ENCODE data around the gene RAET1G. TPM values are rescaled to one million over a fixed set of nuclear protein-coding genes. Genes with fewer than 3 reads are reported as not detected.

RAET1G gene
- total and polyA plus RNA-seq, 2 of the 13 experiments (the other 11 are each of a cell fraction or from before 2014, with no cell fraction given): not detected

DNA sequence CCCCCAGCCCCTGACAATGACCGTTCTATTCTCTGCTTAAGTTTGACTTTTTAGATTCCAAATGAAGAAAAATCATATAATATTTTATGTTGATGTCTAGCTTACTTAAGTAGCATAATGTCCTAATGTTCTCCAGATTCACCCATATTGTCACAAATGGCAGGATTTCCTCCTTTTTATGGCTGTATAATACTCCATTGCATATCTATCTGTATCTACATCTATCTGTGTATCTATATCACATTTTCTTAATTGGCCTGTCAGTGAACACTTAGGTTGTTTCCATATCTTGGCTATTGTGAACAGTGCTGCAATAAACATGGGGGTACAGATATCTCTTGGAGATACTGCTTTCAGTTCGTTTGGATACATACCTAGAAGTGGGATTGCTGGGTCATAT is 51.7 kb downstream of the RAET1G start:
- Histone ChIP-seq H3K36me3 (replicated peaks in 1 of 2; ENCODE audit: control insufficient read depth in 1 of 2, insufficient read depth in 2 of 2, low read length in 2 of 2) (no peaks in the 10 kb centered on the region), H3K27ac (ENCODE audit: extremely low read length, insufficient read depth, low read length) (no peak overlapping the region), H3K4me1 (ENCODE audit: insufficient read depth, low read length) (peaks cover 18% of the 10 kb centered on the region), H3K9me3 (ENCODE audit: low read length) (no peaks in the 10 kb centered on the region), H3K79me2 (ENCODE audit: insufficient read depth, low read length) (no peaks in the 10 kb centered on the region), H3K4me3 (replicated peaks in 1 of 3; ENCODE audit: insufficient read depth in 1 of 3, low read depth in 2 of 3, low read length in 3 of 3) (no peak overlapping the region), H4K20me1 (ENCODE audit: insufficient read depth, low read length) (no peaks in the 10 kb centered on the region), H3K9ac (ENCODE audit: insufficient read depth, low read depth, low read length) (no peak overlapping the region), H3K4me2 (ENCODE audit: low read depth, low read length) (no peak overlapping the region), H3K27me3 (ENCODE audit: control insufficient read depth in 1 of 2, insufficient read depth in 2 of 2, low read length in 2 of 2) (peaks cover 0 to 11% of the 10 kb centered on the region in 2 experiments; a peak in 2 of 5 replicates), H2AFZ (ENCODE audit: low read length) (no peak overlapping the region)
- no peak for TF ChIP-seq ZNF296 (CRISPR knock-in tag; conservative IDR thresholded peaks at IDR 0.05)
- no peak for TF ChIP-seq ZNF674 (CRISPR knock-in tag; IDR thresholded peaks at IDR 0.05; ENCODE audit: low read depth)
- no peak for TF ChIP-seq ZNF432 (CRISPR knock-in tag; IDR thresholded peaks at IDR 0.05; ENCODE audit: borderline replicate concordance)
- no peak for TF ChIP-seq ZNF354B (CRISPR knock-in tag; IDR thresholded peaks at IDR 0.05)
- TF ChIP-seq ZNF12 (CRISPR knock-in tag; IDR thresholded peaks at IDR 0.05): no peak
- TF ChIP-seq, protein P1, sequence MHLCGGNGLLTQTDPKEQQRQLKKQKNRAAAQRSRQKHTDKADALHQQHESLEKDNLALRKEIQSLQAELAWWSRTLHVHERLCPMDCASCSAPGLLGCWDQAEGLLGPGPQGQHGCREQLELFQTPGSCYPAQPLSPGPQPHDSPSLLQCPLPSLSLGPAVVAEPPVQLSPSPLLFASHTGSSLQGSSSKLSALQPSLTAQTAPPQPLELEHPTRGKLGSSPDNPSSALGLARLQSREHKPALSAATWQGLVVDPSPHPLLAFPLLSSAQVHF (CRISPR knock-in tag; IDR thresholded peaks at IDR 0.05): no peak
- no peak for DNase-seq (ENCODE audit: low spot score)
- intact Hi-C loops (cut with micrococcal nuclease; ENCODE audit: unreplicated experiment) (no loop called here), in situ Hi-C loops (cut with HindIII; ENCODE audit: extremely low pct_ligation_motif_present, low pct_unique_long_range_greater_than_20kb) (no loop called here)
- CTCF ChIA-PET (ENCODE audit: low intra/inter-chr PET ratio, low total read pairs): no interaction called here
- POLR2A ChIA-PET: no interaction called here
- no peak for FAIRE-seq
- 13% methylated on average over 2 of the region's 2 CpGs for WGBS (ENCODE audit: low lambda C conversion rate)
- ATAC-seq: no peak
- BruUV-seq (replicated peaks): no TSS peak

DNA sequence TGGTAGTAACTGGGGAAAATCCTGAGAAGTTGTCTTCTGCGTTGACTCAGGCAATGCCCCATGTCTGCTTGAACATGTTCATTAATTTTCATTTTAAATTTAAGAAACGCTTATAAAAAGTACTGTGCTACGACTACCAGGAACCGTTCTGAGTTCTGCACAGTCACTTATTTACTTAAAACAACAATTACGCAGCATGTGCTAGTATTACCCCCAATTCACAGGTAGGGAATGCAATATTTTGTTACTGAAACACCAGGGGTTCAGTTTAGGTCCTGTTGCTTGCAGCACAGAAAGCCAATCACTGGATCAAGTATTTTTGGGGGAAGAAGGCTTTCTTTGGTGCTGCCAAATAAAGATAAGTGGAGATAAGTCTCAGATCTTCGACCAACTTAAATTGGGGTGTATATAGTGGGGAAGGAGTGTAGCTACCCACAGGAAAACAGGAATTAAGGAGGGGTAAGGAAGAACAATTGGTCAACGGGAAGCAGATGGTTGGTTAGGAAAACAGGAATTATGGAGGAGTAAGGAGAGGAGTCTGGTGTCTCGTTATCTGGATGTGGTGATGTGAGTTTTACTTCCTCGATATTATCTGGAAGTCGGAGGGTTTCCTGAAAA is 53.5 kb downstream of the RAET1G start:
- DNase-seq (ENCODE audit: low spot score) (no peak), ATAC-seq (no peak), FAIRE-seq (no peak)
- no peak overlapping the region for H3K4me3 ChIP-seq (replicated peaks in 1 of 3; ENCODE audit: insufficient read depth in 1 of 3, low read depth in 2 of 3, low read length in 3 of 3)
- 50% methylated on average over 10 of the region's 10 CpGs for WGBS (ENCODE audit: low lambda C conversion rate)
- in situ Hi-C loops (cut with HindIII; ENCODE audit: extremely low pct_ligation_motif_present, low pct_unique_long_range_greater_than_20kb) (no loop called here), intact Hi-C loops (cut with micrococcal nuclease; ENCODE audit: unreplicated experiment) (no loop called here)
- H3K4me2 ChIP-seq (ENCODE audit: low read depth, low read length): no peak overlapping the region
- no peak overlapping the region for H2AFZ ChIP-seq (ENCODE audit: low read length)
- no peaks in the 10 kb centered on the region for H4K20me1 ChIP-seq (ENCODE audit: insufficient read depth, low read length)
- H3K36me3 ChIP-seq (replicated peaks in 1 of 2; ENCODE audit: control insufficient read depth in 1 of 2, insufficient read depth in 2 of 2, low read length in 2 of 2): no peaks in the 10 kb centered on the region
- no peak overlapping the region for H3K27ac ChIP-seq (ENCODE audit: extremely low read length, insufficient read depth, low read length)
- CTCF ChIA-PET (ENCODE audit: low intra/inter-chr PET ratio, low total read pairs): no interaction called here
- no peaks in the 10 kb centered on the region for H3K79me2 ChIP-seq (ENCODE audit: insufficient read depth, low read length)
- no TSS peak for BruUV-seq (replicated peaks)
- no peaks in the 10 kb centered on the region; a peak in 1 of 5 replicates for H3K27me3 ChIP-seq (ENCODE audit: control insufficient read depth in 1 of 2, insufficient read depth in 2 of 2, low read length in 2 of 2)
- no peak overlapping the region for H3K9ac ChIP-seq (ENCODE audit: insufficient read depth, low read depth, low read length)
- POLR2A ChIA-PET: no interaction called here
- peaks cover 26% of the 10 kb centered on the region for H3K4me1 ChIP-seq (ENCODE audit: insufficient read depth, low read length)
- H3K9me3 ChIP-seq (ENCODE audit: low read length): no peaks in the 10 kb centered on the region
- TF ChIP-seq HNRNPLL (IDR thresholded peaks at IDR 0.05; ENCODE audit: low read depth, low read length, poor library complexity, severe bottlenecking): no peak
- TF ChIP-seq, protein P2, sequence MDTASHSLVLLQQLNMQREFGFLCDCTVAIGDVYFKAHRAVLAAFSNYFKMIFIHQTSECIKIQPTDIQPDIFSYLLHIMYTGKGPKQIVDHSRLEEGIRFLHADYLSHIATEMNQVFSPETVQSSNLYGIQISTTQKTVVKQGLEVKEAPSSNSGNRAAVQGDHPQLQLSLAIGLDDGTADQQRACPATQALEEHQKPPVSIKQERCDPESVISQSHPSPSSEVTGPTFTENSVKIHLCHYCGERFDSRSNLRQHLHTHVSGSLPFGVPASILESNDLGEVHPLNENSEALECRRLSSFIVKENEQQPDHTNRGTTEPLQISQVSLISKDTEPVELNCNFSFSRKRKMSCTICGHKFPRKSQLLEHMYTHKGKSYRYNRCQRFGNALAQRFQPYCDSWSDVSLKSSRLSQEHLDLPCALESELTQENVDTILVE (CRISPR knock-in tag; IDR thresholded peaks at IDR 0.05): no peak
- no peak for TF ChIP-seq RXRB (CRISPR knock-in tag; IDR thresholded peaks at IDR 0.05; ENCODE audit: borderline replicate concordance)
- TF ChIP-seq IRF2 (CRISPR knock-in tag; IDR thresholded peaks at IDR 0.05): no peak
- TF ChIP-seq TEAD3 (CRISPR knock-in tag; optimal IDR thresholded peaks at IDR 0.05; ENCODE audit: borderline replicate concordance): no peak
- TF ChIP-seq ZSCAN21 (CRISPR knock-in tag; IDR thresholded peaks at IDR 0.05; ENCODE audit: borderline replicate concordance): no peak
- TF ChIP-seq ZNF510 (CRISPR knock-in tag; IDR thresholded peaks at IDR 0.05; ENCODE audit: low read depth): no peak
- no peak for TF ChIP-seq HOXA9 (CRISPR knock-in tag; IDR thresholded peaks at IDR 0.05; ENCODE audit: borderline replicate concordance)
- TF ChIP-seq RXRA (CRISPR knock-in tag; IDR thresholded peaks at IDR 0.05): no peak
- TF ChIP-seq, protein P3, sequence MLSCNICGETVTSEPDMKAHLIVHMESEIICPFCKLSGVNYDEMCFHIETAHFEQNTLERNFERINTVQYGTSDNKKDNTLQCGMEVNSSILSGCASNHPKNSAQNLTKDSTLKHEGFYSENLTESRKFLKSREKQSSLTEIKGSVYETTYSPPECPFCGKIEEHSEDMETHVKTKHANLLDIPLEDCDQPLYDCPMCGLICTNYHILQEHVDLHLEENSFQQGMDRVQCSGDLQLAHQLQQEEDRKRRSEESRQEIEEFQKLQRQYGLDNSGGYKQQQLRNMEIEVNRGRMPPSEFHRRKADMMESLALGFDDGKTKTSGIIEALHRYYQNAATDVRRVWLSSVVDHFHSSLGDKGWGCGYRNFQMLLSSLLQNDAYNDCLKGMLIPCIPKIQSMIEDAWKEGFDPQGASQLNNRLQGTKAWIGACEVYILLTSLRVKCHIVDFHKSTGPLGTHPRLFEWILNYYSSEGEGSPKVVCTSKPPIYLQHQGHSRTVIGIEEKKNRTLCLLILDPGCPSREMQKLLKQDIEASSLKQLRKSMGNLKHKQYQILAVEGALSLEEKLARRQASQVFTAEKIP (CRISPR knock-in tag; IDR thresholded peaks at IDR 0.05; ENCODE audit: borderline replicate concordance): no peak
